NCI-H2029 treated with DMSO at 0.1 percent for 48 hours (cell line): ENCODE results near the gene ZNF615.
"Not testable (repeated sequence)": the region's sequence is repeated elsewhere in the genome, so short reads cannot be mapped to it uniquely, and the experiment has no call there.

Source experiments
- DNase-seq: peaks from one replicate; lab custom pipeline; 2025; lab: John Stamatoyannopoulos, UW

Gene ZNF615

DNA sequence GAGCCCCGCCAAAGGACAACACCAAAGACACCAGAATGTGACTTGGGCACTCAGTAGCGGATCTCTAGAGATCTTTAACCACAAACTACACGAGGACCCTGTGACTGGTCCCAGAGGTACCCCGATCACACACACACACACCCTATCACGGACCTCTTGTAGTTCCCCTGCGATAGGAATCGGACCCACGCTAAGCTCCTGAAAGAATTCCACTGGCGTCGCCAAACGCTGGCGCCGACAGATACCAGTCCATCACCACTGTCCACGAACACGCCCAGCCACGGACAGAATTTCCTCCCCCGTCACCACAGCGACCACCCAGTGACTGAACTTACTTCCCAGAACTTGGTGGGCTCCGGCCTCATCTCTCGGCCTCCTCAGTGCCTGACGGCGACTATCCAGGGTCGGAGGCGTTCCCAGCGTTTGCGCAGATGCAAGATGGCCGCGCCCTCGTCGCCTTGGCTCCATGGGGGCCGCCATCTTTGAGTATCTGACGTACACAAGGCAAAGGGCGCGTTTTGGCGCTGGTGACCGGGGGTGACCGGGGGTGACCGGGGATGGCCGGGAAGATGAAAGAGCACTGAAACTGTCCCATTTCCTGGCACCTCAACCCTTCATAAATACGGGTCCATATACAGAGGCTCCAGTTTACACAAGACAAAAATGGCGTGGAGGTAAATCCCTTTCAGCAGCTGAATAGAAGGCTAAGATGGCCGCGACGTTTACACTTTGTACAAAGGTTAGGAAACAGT, at the start of gene ZNF615:
TSS of gene ZNF615 (minus strand) at position 406 of the 752 bp plus-strand sequence. CDS start 4,500 bp downstream, outside the sequence.
- DNase-seq = peak; percentile 73

DNA sequence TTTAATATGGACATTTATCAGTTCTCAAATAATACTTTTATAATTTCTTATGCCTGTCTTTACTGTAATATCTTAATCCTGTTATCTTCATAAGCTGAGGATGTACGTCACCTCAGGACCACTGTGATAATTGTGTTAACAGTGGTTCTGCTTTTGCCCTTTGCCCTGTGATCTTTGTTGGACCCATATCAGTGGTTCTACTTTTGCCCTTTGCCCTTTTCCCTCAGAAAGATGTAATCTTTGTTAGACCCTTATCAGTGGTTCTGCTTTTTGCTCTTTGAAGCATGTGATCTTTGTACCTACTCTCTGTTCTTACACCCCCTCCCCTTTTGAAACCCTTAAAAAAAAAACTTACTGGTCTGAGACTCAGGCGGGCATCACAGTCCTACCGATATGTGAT, 48.5 kb upstream of the ZNF615 start:
- DNase-seq = not testable (repeated sequence)

DNA sequence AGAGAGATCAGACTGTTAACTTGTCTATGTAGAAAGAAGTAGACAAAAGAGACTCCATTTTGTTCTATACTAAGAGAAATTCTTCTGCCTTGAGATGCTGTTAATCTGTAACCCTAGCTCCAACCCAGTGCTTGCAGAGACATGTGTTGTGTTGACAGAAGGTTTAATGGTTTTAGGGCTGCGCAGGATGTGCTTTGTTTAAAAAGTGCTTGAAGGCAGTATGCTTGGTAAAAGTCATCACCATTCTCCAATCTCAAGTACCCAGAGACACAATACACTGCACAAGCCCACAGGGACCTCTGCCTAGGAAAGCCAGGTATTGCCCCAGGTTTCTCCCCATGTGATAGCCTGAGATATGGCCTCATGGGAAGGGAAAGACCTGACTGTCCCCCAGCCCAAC, 43.7 kb upstream of the ZNF615 start:
- DNase-seq = not testable (repeated sequence)

DNA sequence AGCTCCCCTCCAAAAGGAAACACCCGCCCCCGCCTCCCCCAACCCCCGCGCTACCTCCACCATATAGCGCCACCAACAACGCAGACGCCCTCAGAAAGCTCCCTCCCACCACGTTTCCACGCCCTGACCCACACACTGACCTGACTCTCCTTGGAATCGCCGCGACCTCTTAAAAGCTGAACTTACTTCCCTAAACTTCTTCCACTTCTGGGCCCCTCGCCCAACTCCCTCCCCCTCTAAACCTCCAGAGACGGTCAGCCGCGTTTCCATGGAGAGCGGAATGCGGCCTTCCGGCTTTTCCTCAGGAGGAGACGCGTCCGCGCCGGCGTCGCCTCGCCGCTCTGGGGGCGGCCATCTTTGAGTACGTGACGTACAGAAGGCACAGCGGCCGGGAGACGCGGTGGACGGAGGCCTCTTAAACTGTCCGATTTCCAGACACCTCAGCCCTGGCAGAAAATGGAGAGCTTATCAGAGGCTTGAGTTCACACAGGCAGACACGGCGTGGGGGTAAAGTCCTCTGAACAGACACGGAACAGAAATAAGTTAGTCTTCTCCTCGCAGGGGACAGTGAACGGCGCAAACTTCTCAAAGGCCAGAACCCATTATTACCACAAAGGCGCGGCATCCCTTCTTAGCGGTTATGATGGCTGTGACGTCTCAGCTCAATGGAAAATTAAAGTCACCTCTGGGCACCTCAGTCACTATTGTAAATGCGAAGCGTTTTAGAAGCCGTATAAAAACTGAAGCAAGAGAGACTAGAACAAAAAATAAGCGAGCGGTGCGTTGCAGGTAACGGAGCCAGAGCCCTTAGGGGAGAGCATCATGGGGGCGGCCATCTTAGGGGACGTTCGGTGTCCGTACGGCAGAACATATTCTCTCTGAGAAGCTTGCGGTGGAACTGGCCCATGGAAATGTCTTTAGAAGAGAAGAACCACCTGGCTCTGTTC, 40.8 kb upstream of the ZNF615 start, which contains the start of gene ZNF432:
TSS of gene ZNF432 (minus strand) at position 284 of the 947 bp plus-strand sequence. CDS start 1,970 bp downstream, outside the sequence.
- peak; percentile 82 for DNase-seq

DNA sequence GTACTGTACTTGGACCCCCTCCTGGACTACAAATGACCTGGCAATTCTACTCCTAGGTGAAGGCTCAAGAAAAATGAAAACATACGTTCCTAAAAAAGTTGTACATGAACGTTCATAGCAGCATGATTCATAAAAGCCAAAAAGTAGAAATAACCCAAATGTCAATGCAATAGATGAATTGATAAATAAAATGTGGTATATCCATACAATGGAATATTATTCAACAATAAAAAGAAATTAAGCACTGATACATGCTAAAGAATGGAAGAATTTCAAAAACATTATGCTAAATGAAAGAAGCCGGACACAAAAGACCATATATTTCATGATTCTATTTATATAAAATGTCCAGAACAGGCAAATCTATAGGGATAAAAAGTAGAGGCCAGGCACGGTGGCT, 31.2 kb upstream of the ZNF615 start:
- no peak for DNase-seq

DNA sequence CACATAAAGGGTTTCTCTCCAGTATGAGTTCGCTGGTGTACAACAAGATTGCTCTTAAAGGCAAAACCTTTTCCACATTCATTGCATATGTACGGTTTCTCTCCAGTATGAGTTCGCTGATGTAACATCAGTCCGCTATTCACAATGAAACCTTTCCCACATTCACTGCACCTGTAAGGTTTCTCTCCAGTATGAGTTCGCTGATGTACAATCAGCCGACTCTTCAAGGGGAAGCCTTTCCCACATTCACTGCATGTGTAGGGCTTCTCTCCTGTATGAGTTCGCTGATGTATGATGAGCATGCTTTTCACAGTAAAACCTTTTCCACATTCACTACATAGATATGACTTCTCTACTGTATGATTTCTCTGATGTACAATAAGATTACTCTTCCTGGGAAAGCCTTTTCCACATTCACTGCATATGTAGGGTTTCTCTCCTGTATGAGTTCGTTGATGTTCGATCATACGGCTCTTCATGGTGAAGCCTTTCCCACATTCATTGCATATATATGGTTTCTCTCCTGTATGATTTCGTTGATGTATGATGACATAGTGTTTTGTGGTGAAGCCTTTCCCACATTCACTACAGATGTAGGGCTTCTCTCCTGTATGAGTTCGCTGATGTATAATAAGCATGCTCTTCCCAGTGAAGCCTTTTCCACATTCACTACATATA, 26.2 kb upstream of the ZNF615 start:
- DNase-seq = no peak

DNA sequence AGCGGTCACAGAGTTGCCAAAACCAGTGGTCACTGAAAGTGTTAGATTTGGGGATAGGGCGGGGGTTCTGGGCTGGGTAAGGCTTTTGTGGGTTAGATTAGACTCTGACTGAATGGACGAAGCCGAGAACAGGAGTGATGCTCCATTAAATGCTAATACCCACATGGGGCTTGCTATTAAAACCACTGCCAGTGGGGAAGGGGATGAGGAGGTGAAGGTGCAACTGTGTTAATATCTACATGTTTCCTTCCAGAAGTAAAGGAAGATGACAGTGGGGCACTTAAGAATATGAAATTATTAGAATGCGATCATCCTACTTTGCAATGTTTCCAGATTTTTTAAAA, 20.7 kb upstream of the ZNF615 start:
- DNase-seq = no peak

DNA sequence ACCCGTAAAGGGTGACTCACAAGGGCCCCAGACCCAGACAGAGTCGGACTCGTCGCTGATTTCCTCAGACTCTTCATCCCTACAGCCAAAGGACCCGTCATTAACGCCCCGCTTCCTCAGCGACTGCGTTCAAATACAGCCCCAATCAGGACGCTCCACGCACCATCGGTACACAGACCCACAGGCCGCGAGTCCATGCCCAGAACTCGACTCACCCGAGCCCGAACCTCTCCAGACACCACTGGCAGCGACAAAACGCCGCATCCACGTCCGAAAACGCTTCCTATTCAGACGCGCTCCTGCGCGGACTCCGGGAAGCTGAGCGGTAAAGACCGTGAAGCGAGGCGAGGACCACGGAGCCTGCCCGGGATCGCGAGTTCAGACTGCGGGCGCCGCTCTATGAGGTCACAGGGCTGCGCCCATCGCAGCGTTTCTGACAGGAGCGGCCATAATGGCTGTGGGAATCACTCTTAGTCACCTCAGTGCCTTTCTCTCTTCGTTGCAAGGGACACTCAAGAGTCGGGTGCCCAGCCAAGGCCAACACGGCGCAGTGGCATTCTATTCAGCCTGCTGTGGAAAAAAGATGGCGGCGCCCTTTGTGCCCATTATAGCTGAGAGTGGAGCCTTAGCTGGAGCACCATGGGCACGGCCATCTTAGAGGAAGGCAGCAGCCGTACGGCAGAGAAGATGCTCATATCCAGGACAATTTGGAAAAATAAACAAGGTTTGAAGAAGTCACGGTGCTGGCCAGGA, 20.2 kb upstream of the ZNF615 start, which contains the start of gene ZNF614:
TSS of gene ZNF614 (minus strand) at position 353 of the 753 bp plus-strand sequence. CDS start 2,634 bp downstream, outside the sequence.
- peak; percentile 75 for DNase-seq

DNA sequence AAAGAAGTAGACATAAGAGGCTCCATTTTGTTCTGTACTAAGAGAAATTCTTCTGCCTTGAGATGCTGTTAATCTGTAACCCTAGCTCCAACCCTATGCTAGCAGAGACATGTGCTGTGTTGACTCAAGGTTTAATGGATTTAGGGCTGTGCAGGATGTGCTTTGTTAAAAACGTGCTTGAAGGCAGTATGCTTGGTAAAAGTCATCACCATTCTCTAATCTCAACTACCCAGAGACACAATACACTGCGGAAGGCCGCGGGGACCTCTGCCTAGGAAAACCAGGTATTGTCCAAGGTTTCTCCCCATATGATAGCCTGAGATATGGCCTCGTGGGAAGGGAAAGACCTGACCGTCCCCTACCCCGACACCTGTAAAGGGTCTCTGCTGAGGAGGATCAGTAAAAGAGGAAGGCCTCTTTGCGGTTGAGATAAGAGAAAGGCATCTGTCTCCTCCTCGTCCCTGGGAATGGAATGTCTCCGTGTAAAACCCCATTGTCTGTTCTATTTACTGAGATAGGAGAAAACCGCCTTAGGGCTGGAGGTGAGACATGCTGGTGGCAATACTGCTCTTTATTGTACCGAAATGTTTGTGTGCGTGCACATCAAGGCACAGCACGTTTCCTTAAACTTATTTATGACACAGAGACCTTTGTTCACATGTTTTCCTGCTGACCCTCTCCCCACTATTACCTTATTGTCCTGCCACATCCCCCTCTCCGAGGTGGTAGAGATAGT, 18.4 kb upstream of the ZNF615 start:
- not testable (repeated sequence) for DNase-seq

DNA sequence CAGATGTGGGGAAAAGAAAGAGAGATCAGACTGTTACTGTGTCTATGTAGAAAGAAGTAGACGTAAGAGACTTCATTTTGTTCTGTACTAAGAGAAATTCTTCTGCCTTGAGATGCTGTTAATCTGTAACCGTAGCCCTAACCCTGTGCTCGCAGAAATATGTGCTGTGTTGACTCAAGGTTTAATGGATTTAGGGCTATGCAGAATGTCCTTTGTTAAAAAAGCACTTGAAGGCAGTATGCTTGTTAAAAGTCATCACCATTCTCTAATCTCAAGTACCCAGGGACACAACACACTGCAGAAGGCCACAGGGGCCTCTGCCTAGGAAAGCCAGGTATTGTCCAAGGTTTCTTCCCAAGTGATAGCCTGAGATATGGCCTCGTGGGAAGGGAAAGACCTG, 16.5 kb upstream of the ZNF615 start:
- not testable (repeated sequence) for DNase-seq

DNA sequence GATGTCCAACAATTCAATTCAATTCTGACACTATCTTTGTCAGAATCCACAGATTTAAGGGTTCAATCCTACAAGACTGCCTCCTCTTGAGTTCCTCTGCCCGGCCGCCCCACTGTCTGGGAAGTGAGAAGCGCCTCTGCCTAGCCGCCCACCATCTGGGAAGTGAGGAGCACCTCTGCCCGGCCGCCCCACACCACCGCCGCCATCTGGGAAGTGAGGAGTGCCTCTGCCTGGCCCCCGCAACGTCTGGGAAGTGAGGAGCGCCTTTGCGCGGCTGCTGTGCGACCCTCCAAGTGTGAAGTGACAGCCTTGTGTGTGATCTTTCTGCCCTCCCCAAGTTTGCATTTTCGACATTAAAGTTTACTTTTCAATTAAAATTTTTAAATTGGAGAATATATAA, 14.2 kb upstream of the ZNF615 start:
- no peak for DNase-seq

DNA sequence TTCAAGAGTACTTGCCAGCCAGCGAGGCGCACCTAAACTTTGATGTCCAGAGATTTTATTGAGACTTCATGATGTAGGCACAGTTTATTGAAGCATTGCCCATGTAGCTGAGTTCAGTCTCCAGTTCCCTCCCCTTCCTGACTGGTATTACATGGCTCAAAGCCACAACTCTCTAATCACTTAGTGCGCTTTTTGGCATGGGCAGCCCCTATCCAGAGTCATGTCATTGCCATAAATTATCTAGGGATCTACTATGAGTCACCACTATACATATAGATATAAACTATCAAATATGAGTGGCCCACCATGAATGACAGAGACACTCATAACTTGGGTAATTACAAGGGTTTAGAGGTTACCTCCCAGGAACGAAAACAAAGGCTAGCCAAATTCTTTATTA, 12.5 kb upstream of the ZNF615 start:
- no peak for DNase-seq

DNA sequence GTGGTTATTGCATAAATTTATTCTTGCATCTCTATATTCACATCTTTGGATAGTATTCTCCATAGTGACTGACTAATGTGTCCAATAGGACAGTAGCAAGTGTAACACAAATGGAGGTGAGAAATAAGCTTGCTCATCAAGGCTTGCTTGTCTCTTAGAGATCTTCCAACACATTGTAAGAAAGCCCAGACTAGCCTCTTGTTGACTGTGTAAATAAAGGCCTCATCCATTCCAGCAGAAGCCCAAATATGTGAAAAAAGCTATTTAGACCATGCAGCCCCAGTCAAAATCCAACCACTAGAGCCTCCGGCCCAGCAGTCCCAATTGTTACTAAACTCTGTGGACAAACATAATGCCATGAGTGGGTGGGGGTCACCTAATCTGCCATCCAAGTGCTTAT, 2.7 kb upstream of the ZNF615 start:
- DNase-seq = no peak

DNA sequence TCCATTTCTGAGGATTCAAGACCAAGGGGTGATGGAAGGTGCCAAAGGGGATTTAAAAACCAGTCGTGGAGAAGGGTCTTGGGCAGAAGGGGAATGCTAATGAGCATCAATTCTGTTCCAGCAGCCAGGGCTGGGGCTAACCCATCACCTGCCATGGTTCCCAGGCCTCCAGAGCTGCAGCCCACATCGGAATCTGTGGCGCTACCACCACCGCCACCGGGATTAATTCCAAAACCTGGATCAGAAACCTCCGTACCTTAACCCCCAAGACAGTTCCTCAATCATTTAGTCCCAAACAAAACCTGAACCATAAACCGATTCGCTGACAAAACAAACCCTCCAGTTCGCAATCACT, 583 bp downstream of the ZNF615 start:
- DNase-seq = no peak

DNA sequence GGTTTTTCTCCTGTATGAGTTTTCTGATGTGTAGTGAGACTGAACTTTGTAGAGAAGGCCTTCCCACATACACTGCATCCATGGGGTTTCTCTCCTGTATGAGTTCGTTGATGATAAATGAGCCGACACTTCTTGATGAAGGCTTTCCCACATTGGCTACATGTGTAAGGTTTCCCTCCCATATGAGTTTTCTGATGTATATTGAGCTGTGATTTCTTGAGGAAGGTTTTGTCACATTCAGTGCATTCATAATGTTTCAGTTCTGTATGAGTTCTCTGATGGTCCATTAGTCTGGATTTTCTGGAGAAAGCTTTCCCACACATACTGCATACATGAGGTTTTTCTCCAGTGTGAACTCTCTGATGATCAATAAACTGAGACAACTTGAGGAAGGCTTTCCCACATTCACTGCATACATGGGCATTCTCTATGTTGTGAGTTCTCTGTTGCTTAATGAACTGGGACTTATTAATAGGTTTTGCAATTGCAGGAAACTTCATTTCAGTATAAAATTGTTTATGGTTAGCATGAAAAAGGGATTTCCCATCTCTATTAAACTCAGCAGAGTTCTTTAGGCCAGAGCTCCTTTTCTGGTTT, 13.9 kb downstream of the ZNF615 start:
- DNase-seq = no peak

DNA sequence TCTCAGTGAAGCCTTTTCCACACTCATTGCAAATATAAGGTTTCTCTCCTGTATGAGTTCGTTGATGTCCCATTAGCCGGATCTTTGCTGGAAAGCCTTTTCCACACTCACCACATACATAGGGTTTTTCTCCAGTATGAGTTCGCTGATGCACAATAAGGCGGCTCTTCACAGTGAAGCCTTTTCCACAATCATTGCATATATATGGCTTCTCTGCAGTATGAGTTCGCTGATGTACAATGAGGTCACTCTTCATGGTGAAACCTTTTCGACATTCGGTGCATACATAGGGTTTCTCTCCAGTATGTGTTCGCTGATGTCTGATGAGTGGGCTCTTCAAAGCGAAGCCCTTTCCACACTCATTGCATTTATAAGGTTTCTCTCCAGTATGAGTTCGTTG, 14.6 kb downstream of the ZNF615 start:
- DNase-seq = no peak

DNA sequence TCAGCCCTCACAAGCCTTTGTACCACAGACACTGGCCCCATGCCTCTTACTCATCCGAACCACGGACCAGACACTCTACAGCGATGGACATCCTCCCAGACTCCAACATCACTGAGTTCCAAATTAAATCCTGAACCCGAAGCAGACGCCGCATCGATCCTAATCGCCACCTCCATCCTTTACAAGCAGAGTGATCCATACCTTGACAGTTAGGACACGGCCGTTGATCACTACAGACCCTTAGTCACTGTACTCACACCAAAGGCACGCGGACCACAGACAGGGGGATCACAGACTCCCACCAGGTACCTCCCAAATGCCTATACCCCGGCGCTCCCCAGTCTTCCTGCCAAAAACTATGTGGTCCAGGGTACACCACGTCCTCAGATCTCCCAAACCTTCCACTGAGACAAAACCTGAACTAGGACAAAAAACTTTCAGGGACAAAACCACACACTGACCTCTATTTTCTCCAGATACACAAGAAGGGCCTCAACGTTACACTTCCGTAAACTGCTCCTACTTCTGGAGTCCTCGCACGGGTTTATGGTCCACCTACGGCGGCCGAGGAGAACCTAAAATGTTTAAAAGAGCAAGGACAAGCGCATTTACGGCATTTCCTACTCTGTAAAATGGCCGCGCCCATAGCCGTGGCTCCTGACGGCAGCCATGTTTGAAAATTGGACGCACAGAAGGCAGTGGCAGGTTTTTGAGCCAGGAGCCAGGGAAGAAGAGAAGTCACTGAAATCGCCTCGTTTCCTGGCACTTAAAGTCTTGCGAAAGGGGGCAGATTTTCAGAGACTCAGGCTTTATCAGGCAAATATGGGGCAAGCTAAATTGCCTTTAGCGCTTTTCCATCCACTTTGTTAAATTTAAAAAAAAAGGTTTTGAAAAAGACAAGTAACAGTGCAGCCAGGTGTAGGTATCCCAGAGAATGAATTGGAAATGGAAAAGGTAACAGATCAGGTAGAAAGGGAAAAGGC, 21.4 kb downstream of the ZNF615 start, which contains the start of gene ZNF350:
TSS of gene ZNF350 (minus strand) at position 532 of the 983 bp plus-strand sequence. CDS start 12,480 bp downstream, outside the sequence.
- DNase-seq = peak; percentile 28

DNA sequence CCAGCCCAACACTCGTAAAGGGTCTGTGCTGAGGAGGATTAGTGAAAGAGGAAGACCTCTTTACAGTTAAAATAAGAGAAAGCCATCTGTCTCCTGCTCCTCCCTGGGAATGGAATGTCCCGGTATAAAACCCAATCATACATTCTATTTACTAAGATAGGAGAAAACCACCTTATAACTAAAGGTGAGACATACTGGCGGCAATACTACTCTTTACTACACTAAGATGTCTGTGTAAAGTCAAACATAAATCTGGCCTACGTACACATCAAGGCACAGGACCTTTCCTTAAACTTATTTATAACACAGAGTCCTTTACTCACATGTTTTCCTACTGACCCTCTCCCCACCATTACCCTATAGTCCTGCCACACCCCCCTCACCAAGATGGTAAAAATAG, 24.6 kb downstream of the ZNF615 start:
- no peak for DNase-seq

DNA sequence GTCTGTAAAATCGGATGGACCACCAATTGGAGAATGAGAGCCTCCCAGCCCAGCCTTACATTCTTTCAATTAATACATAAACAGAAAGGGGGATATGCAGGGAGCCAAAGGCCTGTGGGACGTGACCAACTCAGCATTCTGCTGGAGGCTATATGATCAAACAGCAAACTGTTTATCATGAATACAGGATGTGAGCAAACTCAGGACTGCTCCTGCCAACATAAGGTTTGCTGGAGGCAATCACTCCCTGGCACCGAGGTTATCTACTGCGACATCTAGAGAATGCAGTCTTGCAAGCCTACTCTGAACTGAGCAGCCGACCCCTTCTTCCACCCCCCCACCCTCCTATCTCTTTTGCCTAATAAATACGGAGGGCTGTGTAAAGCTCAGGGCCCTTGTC, 27.1 kb downstream of the ZNF615 start:
- DNase-seq = not testable (repeated sequence)
